Endothelial cell of umbilical vein (primary cell): ENCODE data around the gene MS4A15.

Experiments used
- CTCF ChIP-seq, 2 donors: IDR thresholded peaks; 1 replicate in 1 of 2; 2 replicates in 1 of 2; pipeline ENCODE4 v1.5.1; 2011; ENCODE audit warnings: low read length in 2 of 2, mild to moderate bottlenecking in 2 of 2, moderate library complexity in 2 of 2, control low read depth in 1 of 2, inconsistent platforms in 1 of 2, low read depth in 1 of 2; ENCODE audit not compliant: insufficient read depth in 1 of 2; ENCODE audit errors: extremely low read depth in 1 of 2
- EZH2 ChIP-seq: IDR thresholded peaks from 2 replicates; pipeline ENCODE4 v1.6.1; 2012; ENCODE audit warnings: borderline replicate concordance, low read depth, mild to moderate bottlenecking, moderate library complexity, low read length, inconsistent platforms; ENCODE audit not compliant: severe bottlenecking
- MYC ChIP-seq: IDR thresholded peaks from one replicate; pipeline ENCODE4 v1.6.1; 2011; ENCODE audit warnings: mild to moderate bottlenecking, low read depth, low read length
- POLR2A ChIP-seq: IDR thresholded peaks from 2 replicates; pipeline ENCODE4 v1.6.1; 2012; ENCODE audit warnings: low read depth, mild to moderate bottlenecking, control low read depth, low read length

- no peak for TF ChIP-seq POLR2A
- TF ChIP-seq MYC: no peak
- TF ChIP-seq CTCF (IDR thresholded peaks at IDR 0.05; ENCODE audit: extremely low read depth in 1 of 2, insufficient read depth in 1 of 2, low read depth in 1 of 2, low read length in 2 of 2): no peak
- no peak for TF ChIP-seq EZH2
Measured at GRCh38 chr11:60706931-60707330, 49.7 kb upstream of the MS4A15 start.
